Coronary artery (tissue), 2 donors: ENCODE results near the gene QSOX2.
A peak's percentile ranks its signal among the peaks of the same experiment; 100 is the strongest.

Experiments
- DNase-seq: peaks from one replicate; pipeline ENCODE4 v3.0.0-alpha.2; 2017; ENCODE audit warnings: low spot score
- H3K27ac ChIP-seq, 2 donors: fragments of 200-600 bp; sonication (generic); one replicate each; pipeline ENCODE4 v1.5.1; 2016 to 2019
- H3K4me3 ChIP-seq: fragments of 200-600 bp; sonication (generic); 2 replicates; pipeline ENCODE4 v1.5.1; 2016; ENCODE audit warnings: mild to moderate bottlenecking, moderate library complexity
- TF ChIP-seq, protein P1 (sequence below): fragments of 200-600 bp; sonication (generic); IDR thresholded peaks from one replicate; pipeline ENCODE4 v1.5.1; 2019; ENCODE audit warnings: antibody characterized with exemption

QSOX2 gene

DNA sequence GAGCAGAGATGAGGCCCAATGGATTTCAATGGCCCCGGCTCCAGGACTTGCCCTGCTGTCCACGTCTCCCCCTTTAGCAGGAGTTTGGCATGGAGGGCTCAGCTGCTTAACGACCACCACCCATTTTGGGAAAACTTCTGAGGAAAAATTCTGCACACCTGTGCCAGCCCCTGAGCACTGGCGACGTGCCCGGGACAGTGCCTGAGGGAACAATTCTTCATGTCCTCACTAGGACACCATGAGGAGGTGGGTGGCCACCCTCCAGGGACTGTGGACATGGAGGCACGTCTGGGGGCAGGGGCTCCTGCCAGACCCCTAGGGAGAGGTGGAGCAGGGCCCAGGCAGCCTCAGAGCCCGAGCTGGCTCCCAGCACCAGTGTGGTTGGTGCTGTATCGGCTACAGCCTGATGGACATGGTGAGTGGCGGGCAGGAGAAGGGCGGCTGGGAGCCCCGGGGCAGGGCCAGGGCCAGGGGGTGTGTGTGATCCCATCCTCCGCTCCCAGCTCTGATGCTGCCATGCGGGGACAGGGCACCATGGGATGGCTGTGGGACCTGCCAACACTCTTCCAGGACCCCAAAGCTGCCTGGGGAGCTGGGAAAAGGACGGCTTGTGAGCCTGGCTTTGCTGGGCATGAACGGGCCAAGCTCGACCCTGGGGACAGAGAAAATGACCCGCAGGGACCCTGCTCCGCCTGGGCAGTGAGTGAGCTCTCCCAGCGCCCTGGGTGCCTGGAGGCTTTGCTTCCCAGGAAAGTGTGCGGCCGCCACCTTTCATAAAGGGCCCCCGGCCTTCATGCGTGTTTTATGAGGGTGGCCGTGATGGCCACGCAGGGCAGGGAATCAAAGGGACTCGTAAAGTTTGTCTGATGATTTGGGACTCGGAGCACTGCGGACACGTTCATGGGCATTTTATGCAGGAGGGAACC is 3.6 kb upstream of the QSOX2 start:
- no peak for DNase-seq
- Histone ChIP-seq H3K4me3 (no peak overlapping the region), H3K27ac (no peak overlapping the region)
- TF ChIP-seq, protein P1, sequence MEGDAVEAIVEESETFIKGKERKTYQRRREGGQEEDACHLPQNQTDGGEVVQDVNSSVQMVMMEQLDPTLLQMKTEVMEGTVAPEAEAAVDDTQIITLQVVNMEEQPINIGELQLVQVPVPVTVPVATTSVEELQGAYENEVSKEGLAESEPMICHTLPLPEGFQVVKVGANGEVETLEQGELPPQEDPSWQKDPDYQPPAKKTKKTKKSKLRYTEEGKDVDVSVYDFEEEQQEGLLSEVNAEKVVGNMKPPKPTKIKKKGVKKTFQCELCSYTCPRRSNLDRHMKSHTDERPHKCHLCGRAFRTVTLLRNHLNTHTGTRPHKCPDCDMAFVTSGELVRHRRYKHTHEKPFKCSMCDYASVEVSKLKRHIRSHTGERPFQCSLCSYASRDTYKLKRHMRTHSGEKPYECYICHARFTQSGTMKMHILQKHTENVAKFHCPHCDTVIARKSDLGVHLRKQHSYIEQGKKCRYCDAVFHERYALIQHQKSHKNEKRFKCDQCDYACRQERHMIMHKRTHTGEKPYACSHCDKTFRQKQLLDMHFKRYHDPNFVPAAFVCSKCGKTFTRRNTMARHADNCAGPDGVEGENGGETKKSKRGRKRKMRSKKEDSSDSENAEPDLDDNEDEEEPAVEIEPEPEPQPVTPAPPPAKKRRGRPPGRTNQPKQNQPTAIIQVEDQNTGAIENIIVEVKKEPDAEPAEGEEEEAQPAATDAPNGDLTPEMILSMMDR = no peak

DNA sequence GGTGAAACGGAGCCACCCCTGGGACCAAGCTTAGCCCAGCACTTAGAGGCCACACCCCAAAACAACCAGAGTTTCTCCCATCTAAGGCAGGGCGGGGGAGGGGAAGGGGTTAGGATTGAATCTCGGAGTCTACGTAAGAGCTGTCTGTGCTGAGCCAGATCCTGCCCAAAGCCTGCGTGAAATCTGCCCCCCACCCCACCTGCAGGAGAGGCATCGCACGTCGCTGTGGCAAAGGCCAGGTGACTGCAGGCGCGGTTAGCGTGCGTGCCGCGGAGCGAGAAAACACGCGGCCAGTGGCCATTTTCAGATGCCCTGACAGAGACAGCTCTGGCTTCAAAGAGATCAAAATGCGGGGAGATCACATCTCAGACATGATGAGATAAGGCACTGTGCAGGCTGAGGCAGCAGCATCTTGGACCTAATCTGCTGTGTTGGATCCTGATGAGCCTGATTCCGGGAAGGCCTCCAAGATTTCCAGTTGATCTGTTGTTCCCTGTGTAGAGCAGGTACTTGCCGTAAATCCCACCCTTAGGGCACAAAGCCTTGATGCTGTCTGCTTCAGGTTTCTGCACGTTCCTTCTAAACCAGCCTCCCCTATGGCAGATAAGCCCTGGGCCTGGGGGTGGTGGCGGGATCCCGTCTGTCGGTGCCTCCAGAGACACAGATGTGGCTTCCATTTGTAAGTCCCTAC is 2.5 kb upstream of the QSOX2 start:
- Histone ChIP-seq H3K27ac (no peak overlapping the region), H3K4me3 (no peak overlapping the region)
- TF ChIP-seq, protein P1 = no peak
- no peak for DNase-seq

DNA sequence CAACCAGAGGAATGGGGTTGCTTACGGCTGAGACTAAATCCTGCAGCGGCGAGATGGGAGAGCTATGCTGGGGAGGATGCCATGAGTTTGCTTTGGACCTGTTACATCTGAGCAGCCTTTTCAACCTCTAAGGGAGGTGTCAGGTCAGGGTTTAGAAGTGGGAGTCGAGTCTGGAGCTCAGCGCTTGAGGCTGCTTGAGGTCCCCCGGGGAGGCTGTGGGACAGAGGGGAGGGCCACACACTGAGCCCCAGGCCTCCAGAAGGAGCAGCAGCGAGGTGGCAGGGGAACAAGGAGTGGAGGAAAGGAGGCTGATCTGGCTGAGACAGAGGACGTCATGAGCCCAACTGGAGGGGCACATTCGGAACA is 1.9 kb upstream of the QSOX2 start:
- TF ChIP-seq, protein P1 = no peak
- no peak overlapping the region for H3K4me3 ChIP-seq
- H3K27ac ChIP-seq = no peak overlapping the region
- DNase-seq = no peak

DNA sequence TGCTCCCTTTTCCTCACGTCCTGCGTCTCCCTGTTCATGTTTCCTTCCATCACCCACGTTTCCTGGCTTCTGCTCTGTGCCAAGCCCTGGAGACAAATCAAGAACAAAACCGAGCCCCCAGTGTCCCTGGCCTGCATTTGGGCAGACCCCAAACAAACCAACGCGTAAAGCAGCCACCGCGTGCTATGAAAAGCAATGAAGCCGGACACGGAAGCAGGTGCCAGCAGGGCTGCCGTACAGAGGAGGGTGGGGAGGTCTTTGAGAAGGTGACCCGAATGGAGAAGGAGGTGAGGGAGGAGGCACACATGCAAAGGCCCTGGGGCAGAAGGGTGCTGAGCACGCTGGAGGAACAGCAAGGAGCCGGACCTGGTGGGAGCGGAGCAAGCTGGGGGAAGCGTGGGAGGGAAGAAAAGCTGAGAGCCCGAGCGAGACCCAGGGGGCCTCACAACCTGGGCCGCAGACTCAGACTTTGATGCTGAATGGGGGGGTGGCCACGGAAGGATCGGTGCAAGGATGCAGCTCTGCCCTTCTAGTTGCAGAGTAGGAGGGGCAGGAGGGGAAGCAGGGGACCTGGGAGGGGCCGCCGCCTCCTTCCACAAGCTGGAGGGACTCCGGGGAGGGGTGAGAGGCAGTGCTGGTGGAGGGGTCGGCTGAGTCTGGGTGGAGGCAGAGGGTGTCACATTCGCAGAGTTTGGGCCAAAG is 1.4 kb upstream of the QSOX2 start:
- no peak overlapping the region for H3K27ac ChIP-seq
- TF ChIP-seq, protein P1 = no peak
- DNase-seq = no peak
- H3K4me3 ChIP-seq = no peak overlapping the region

DNA sequence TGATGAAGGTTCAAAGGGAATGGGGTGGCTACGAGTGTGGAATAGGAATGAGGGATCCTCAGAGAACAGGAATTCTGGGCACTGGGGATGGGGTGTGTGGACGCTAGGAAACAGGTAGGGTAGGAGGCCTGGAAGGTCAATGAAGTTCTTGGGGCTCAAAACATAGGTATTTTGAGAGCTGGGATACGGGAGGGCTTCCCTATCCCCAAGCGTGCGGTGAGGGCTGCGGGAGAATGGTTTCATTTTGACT is 718 bp downstream of the QSOX2 start:
- no peak for DNase-seq
- Histone ChIP-seq H3K27ac (no peak overlapping the region), H3K4me3 (peak overlapping the region; percentile 76)
- TF ChIP-seq, protein P1 = no peak

DNA sequence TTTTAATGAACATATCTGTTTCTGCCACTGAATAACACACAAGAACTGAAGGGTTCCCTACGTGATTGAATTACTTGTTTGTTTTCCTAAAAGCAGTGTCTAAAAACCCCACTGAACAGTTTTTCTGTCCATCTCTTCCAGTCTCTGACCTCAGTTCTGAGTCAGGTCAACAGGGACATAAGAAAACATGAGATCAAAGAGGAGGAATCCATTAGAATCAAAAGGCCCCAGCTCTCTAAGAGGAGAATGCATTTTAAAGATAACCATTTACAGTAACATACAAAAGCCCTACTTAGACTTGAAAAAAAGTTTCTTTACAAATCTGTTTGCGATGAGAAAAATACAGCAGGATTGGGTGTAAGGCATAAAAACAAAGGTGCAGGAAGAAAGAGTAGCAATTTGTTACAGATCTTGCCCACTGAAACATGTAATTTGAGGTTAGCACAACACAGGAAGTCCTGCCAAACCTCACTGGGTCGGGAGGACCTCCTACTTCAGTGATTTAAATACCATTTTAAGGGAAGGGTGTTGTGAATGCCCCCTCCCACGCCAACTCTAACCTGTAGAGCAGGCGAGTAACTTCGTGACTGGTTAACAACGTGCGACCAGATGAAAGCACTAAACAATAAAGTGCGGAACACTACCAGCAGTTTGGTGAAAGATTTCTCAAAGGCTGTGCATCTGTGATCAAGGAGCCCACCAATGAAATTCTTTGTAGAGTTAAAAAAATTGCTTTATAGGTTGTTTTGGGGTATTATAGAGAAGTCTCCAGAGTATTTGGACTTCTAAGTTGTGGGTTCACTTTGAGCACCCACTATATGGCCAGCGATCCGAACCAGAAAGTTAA is 1.3 kb downstream of the QSOX2 start:
- Histone ChIP-seq H3K4me3 (peak overlapping the region; percentile 76), H3K27ac (no peak overlapping the region)
- no peak for DNase-seq
- TF ChIP-seq, protein P1 = no peak
